GM18909 (cell line): ENCODE results near the gene FPGS.

Experiments
- ATAC-seq: cut with Tn5 transposase; IDR thresholded peaks from one replicate; pipeline ENCODE4 v1.9.1; 2021; ENCODE audit warnings: mild to moderate bottlenecking; ENCODE audit not compliant: unreplicated experiment, poor library complexity

The FPGS gene

DNA sequence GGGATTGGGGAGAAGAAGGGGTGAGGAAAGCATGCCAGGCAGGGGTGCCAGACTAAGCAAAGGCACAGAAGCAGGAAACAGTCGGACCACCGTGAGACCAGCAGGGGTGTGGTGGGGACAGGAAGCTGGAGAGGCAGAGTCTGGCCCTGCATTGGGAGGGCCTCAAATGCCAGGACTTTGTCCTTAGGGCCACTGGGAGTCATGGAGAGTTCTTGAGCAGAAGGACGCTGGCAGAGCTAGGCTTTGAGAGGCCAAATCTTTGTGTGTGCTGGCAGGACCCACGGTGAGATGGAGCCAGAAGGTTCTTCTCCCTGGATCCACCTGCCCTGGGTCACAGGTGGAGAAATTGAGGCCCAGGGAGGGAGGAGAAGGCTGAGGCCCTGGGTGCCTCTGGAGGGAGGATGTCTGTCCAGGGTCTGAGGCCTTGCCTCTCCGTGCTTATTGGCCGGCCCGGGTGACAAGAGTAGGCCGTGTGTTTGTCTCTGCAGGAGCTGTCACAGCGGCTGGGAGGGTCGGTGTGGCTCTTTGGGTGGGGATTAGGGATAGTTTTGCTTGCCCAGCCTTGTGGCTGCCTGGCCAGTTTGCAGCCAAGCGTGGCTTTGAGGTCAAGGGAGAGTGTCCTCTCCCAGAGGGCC, 53.5 kb downstream of the FPGS start:
- no peak for ATAC-seq

GRCh38 chr9:127856729-127857116, 54.0 kb downstream of the FPGS start:
- ATAC-seq, result no peak

DNA sequence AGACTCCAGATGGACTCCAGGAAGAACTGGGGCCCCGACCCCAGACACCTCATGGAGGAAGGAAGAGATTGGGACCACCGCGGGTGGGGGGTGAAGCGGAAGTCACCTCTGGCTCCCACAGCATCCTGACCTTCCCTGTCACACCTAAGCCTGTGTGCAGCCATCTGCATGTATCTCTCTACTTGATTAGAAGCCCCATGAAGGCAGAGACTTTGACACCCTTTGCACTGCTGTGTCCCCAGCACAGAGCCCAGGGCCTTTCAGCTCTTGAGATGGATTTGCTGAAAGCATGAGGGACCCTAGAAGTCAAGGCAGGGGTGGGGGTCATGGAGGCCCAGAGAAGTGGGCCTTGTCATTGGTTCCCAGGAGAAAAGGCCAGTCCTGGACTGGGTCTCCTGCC, 54.6 kb downstream of the FPGS start:
- ATAC-seq, result no peak

- no peak for ATAC-seq
Observed at GRCh38 chr9:127858041-127858512, 55.4 kb downstream of the FPGS start.

- no peak for ATAC-seq
Observed at GRCh38 chr9:127860260-127860659, 57.6 kb downstream of the FPGS start.

GRCh38 chr9:127860779-127861178, 58.1 kb downstream of the FPGS start:
- no peak for ATAC-seq

GRCh38 chr9:127862075-127863011, 59.7 kb downstream of the FPGS start:
- no peak for ATAC-seq

DNA sequence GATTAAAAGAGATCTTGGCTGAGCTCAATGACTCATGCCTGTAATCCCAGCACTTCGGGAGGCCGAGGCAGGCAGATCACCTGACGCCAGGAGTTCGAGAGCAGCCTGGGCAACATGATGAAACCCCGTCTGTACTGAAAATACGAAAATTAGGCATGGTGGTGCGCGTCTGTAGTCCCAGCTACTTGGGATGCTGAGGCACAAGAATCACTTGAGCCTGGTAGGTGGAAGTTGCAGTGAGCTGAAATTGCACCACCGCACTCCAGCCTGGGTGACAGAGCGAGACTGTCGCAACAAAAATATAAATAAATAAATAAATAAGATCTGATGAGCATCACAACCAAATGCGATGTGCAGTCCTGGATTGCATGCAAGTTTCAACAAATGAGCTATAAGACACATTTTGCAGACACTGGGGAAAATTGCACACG, 60.5 kb downstream of the FPGS start:
- no peak for ATAC-seq
